HG03558 (cell line): Measurements from ENCODE around the gene TRIM8.
A peak's percentile ranks its signal among the peaks of the same experiment; 100 is the strongest.

Source experiments
- ATAC-seq: cut with Tn5 transposase; IDR thresholded peaks from one replicate; pipeline ENCODE4 v1.9.1; 2021; ENCODE audit warnings: moderate number of reproducible peaks; ENCODE audit not compliant: unreplicated experiment; ENCODE audit errors: extremely low read depth

TRIM8 gene

GRCh38 chr10:102648269-102648888 is 4.1 kb downstream of the TRIM8 start:
- ATAC-seq = no peak

DNA sequence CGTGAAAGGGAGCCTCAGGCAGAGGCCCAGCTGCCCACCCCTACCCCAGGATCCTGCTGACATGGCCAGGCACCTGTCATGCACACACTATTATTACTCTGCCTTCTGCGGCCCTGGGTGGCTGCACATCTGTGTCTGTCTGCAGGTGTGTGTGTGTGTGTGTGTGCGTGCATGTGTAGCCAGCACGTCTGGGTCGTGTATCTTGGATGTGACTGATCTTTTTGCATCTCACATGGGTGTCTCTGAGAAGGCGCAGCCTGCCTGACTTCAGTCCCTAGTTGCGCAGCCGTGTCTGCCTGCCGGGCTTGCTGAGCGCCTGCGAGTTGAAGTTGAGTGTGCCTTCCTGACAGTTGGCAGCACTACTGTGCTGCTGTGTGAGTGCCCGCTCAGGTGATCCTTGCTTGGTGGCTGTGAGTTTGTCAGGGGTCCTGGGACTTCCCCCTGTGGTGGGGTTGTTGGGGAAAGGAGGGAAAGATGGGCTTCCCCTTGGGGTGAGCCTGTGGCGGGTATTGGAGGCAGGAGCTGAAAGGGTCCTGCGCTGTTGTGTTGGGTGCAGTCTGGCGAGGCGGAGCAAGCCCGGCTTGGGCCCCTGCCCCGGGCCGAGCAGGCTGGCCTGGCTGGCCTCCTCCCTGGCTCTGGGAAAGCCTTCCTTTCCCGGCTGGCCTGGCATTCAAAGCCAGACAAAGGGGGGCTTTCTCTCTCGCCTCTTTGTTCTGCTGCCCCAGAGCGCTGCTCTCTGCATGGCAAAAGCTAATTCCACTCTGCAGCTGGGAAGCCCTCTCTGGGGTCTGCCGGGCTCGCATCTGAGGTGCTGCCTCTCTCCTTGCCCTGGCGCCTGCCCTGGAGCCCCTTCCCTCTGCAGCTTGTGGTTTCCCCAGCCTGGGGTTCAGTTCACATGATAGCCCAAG is 4.9 kb downstream of the TRIM8 start:
- no peak for ATAC-seq

DNA sequence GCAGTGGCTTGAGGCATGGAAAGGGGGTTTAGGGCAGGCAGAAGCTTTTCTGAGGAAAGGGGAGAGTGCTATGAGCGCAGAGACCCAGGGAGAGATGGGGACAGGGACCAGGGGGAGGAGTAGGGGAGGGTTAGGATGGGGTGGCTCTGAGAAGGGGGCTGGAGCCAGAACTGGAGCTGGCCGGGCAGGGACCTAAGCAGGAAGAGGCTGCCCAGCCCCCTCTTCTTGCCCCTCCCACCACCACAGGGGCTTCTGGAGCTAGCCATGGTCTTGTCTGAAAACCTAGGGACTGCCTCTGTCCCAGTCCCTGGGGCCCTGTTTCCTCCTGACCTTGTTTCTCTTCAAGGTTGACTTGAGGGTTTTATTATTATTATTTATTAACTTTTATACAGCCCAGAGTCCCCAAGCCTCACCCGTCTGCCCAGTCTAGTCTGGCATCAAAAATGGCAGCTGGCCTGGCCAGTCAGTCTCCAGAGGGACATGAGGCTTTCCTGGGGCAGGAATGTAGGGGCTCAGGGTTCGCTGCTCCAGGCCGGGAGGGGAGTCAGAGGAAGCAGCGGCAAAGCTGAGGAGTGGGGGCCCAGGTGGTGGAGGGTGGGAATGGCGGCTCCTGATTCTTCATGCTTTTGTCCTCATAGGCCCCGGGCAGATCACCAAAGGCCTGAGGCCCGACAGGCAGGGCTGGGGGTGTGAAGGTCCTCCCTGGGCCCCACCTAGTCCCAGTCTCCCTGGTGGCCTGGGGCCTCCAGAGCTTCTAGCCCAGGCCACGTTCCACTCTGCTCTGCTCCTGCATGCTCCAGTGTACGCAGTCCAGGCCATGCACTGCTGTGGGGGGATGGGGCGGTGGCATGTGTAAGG is 5.7 kb downstream of the TRIM8 start:
- ATAC-seq = no peak

- no peak for ATAC-seq
These were observed 6.6 kb downstream of the TRIM8 start for GRCh38 chr10:102650655-102651454.

GRCh38 chr10:102651455-102652169 is 7.3 kb downstream of the TRIM8 start:
- ATAC-seq = no peak

DNA sequence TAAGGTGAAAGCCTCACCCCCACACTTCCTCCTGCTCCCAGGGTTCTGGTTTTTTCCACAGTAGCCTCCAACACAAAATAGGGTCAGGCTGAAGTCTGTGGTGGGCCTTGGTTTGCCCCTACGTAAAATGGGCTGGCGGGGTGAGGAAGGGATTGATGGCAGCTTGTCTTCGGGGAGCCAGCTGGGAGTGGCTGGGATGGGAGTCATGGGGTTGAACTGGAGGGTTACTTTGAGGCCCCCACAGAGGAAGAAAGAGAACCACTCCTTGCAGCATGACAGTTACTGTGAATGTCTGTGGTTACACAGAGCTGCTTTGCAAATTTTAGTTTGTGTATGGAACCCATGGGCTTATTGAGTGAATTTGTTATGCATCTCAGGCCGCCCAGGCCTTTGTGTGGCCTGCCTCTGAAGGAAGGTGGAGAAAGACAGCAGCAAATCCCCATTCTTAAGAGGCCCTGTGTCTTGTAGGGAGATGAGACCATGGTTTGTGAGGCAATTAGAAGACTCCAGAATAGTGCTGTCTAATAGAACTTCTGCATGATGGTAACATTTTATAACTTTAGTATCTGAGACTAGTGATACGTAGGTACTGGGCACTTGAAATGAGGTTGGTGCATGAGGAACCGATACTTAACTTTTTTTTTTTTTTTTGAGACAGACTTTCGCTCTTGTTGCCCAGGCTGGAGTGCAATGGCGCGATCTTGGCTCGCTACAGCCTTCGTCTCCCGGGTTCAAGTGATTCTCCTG is 8.1 kb downstream of the TRIM8 start:
- ATAC-seq = no peak

- ATAC-seq = no peak
These were observed 8.8 kb downstream of the TRIM8 start for GRCh38 chr10:102653060-102653459.

GRCh38 chr10:102654566-102654965 is 10.3 kb downstream of the TRIM8 start:
- no peak for ATAC-seq

DNA sequence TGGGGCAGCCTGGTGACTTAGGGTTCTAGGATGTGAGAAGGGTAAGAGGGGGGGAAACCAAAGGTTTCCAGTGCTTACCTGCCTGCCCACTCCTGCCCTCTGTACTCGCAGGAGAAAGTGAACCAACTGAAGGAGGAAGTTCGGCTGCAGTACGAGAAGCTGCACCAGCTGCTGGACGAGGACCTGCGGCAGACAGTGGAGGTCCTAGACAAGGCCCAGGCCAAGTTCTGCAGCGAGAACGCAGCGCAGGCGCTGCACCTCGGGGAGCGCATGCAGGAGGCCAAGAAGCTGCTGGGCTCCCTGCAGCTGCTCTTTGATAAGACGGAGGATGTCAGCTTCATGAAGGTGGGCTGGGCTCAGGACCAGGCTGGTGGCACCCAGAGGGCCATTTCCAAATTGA is 10.7 kb downstream of the TRIM8 start:
- no peak for ATAC-seq

DNA sequence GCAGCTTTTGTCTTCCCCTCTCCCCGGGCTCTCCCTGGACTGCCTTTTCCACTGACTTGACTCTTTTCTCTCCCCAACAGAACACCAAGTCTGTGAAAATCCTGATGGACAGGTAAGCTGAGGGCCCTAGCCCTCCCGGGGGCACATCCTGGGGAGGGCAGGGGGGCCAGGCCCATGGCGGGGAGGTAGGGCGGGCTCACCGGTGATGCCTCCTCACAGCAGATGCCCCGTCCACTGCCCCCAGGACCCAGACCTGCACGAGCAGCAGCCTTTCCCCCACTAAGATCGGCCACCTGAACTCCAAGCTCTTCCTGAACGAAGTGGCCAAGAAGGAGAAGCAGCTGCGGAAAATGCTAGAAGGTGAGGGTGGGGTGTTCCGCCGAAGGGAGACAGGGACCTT is 11.7 kb downstream of the TRIM8 start:
- no peak for ATAC-seq

GRCh38 chr10:102656791-102657371 is 12.6 kb downstream of the TRIM8 start:
- ATAC-seq = no peak

- ATAC-seq = no peak
These were observed 13.2 kb downstream of the TRIM8 start for GRCh38 chr10:102657451-102657850.

- no peak for ATAC-seq
These were observed 13.9 kb downstream of the TRIM8 start for GRCh38 chr10:102657984-102658724.

DNA sequence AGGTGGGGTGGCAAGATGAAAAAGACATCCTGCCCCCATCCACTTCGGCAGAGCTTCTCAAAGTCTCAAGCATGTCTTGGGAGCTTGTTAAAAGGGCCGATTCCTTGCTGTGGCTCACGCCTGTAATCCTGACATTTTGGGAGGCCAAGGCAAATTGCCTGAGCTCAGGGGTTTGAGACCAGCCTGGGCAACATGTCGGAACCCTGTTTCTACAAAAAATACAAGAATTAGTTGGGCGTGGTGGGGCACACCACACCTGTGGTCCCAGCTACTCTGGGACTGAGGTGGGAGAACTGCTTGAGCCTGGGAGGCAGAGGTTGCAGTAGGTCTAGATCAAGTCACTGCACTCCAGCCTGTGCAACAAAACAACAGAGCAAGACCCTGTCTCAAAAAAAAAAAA is 14.5 kb downstream of the TRIM8 start:
- no peak for ATAC-seq

GRCh38 chr10:102660888-102661657 is 16.8 kb downstream of the TRIM8 start:
- peak; percentile 46 for ATAC-seq

GRCh38 chr10:102661658-102662028 is 17.4 kb downstream of the TRIM8 start:
- ATAC-seq = peak; percentile 8

DNA sequence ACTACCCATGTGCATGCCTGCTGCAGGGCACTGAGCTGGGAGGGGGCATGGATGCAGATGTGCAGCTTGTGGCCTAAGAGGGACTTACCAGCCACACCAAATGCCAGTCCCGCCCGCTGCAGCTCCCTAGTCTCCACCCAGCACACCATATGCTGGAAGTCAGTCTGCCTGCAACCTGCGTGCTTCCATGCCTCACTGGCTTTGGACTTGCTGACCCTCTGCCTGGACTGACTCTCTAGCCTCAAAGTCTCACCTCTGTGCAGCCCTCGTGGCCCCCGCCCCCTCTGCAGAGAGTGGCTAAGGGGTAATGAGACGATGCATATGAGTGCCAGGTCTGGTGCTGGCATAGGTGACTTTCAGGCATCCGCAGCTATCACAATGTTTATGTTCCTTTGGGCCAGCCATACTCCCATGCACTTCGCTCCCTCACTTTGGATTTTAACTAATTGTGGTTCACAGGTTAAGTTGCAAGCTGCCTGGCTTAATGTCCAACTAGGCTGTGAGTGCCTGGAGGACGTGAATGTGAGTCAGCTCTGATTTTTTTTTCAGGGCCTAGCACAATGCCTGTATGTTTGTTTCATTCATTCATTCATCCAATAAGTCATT is 21.7 kb downstream of the TRIM8 start:
- no peak for ATAC-seq
